ENCODE data around the gene GFI1.

GFI1 gene

DNA sequence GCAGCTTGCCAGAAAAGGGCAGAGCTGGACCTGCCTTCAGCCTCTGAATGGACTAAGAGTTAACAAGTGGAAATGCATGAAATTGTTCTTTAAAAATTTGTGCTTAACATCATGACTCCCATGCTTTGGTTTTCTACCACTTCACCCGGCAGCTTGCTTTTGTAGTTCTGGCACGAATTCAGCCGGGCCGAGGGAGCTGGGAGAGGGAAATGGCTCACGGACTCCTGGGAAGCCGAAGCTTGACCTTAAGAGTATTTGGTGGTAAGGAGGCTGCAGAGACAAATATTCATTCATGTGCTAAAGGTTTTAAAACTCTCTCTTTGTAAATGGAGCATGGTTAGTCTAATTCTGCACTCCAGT, 17.2 kb upstream of the GFI1 start:
- TF ChIP-seq, protein P1, sequence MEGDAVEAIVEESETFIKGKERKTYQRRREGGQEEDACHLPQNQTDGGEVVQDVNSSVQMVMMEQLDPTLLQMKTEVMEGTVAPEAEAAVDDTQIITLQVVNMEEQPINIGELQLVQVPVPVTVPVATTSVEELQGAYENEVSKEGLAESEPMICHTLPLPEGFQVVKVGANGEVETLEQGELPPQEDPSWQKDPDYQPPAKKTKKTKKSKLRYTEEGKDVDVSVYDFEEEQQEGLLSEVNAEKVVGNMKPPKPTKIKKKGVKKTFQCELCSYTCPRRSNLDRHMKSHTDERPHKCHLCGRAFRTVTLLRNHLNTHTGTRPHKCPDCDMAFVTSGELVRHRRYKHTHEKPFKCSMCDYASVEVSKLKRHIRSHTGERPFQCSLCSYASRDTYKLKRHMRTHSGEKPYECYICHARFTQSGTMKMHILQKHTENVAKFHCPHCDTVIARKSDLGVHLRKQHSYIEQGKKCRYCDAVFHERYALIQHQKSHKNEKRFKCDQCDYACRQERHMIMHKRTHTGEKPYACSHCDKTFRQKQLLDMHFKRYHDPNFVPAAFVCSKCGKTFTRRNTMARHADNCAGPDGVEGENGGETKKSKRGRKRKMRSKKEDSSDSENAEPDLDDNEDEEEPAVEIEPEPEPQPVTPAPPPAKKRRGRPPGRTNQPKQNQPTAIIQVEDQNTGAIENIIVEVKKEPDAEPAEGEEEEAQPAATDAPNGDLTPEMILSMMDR (IDR thresholded peaks at IDR 0.05; ENCODE audit: low read depth, low read length, missing control alignments) = no peak
- in situ Hi-C loops (cut with HindIII; ENCODE audit: low pct_ligation_motif_present, low sequenced_read_pairs) = no loop called here
- H3K27me3 ChIP-seq (replicated peaks) = no peaks in the 10 kb centered on the region
- no peak overlapping the region for H3K4me3 ChIP-seq (ENCODE audit: low read depth, low read length)
- DNase-seq = no peak
- no peaks in the 10 kb centered on the region for H3K36me3 ChIP-seq (replicated peaks)
- H3K27ac ChIP-seq = no peak overlapping the region

DNA sequence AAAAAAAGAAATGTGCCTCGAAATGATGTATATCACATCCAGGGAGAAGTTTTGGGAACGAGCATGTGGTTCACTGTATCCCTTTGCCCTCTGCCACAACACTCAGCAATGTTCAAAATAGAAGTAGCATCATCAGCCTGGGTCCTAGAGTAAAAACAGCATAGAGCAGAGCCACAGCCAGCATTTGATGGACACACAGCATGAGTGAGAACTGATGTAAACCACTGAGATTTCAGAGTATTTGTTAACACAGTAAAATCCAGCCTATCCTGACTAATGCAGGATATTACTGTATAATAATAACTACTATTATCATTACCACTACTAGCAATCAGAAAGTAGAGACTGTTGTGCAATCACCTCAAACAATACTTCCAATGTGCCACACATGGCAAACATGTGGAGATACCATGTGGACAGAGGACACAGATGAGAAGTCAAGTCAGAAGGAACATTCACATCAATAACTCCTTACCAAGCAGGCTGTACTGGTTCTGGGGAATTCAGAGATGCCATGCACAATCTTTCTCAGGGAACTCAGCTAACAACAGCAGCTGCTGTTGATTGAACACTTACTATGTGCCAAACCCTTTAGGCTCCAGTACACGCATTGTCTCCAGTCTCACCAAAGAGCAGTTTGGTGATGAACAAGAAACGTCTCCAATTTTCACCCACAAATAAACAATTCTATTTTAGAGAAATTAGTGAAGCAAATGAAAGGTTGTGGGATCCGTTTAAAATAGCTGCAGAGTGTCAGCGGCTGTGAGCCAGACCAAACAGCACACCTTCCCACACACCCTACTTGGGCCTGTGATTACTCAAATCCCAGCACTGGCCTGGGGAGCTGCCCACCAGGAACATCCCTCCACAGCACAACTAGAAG, 16.6 kb upstream of the GFI1 start:
- in situ Hi-C loops (cut with HindIII; ENCODE audit: low pct_ligation_motif_present, low sequenced_read_pairs) = no loop called here

DNA sequence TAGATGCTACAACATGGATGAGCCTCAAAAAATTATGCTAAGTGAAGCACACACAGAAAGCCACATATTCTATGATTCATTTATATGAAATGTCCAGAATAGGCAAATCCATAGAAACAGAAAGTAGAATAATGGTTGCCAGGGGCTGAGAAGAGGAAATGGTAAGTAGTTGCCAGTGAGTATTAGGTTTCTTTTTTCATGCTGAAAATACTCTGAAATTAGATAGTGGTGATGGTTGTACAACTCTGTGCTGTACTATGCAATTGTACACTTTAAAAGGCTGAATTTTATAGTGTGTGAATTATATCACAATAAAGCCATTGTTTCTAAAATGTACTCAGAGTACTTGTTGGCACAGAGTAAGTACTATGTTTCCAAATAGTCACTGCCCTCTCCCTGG, 15.5 kb upstream of the GFI1 start:
- peak; percentile 54 for DNase-seq
- H3K36me3 ChIP-seq (replicated peaks) = no peaks in the 10 kb centered on the region
- TF ChIP-seq, protein P1 (IDR thresholded peaks at IDR 0.05; ENCODE audit: low read depth, low read length, missing control alignments) = no peak
- H3K27me3 ChIP-seq (replicated peaks) = no peaks in the 10 kb centered on the region
- in situ Hi-C loops (cut with HindIII; ENCODE audit: low pct_ligation_motif_present, low sequenced_read_pairs) = no loop called here
- no peak overlapping the region for H3K4me3 ChIP-seq (ENCODE audit: low read depth, low read length)
- peak overlapping the region; percentile 30 for H3K27ac ChIP-seq

More for the DNA sequence above, 16.6 kb upstream of the GFI1 start:
- Histone ChIP-seq H3K27me3 (replicated peaks) (no peaks in the 10 kb centered on the region), H3K36me3 (replicated peaks) (no peaks in the 10 kb centered on the region), H3K4me3 (ENCODE audit: low read depth, low read length) (no peak overlapping the region), H3K27ac (no peak overlapping the region)
- no peak for DNase-seq
- TF ChIP-seq, protein P1 (IDR thresholded peaks at IDR 0.05; ENCODE audit: low read depth, low read length, missing control alignments) = no peak

DNA sequence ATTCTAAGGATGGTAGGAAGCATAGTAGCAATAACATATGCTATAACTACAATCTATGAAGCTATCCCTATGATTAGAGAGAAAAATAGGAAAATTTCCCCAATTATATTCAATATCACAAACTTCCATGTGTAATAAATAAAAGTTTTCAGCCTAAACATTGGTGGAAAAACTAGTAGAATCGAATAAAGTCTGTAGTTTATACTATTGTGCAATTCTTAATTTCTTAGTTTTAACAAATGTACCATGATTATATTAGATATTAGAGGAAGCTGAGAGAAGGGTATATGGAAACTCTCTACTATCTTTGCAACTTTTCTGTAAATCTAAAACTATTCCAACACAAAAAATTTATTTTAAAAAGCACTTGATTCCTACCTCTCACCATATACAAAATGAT, 13.8 kb upstream of the GFI1 start:
- Histone ChIP-seq H3K36me3 (replicated peaks) (no peaks in the 10 kb centered on the region), H3K27ac (no peak overlapping the region), H3K4me3 (ENCODE audit: low read depth, low read length) (no peak overlapping the region), H3K27me3 (replicated peaks) (no peaks in the 10 kb centered on the region)
- DNase-seq = no peak
- in situ Hi-C loops (cut with HindIII; ENCODE audit: low pct_ligation_motif_present, low sequenced_read_pairs) = no loop called here
- TF ChIP-seq, protein P1 (IDR thresholded peaks at IDR 0.05; ENCODE audit: low read depth, low read length, missing control alignments) = no peak

DNA sequence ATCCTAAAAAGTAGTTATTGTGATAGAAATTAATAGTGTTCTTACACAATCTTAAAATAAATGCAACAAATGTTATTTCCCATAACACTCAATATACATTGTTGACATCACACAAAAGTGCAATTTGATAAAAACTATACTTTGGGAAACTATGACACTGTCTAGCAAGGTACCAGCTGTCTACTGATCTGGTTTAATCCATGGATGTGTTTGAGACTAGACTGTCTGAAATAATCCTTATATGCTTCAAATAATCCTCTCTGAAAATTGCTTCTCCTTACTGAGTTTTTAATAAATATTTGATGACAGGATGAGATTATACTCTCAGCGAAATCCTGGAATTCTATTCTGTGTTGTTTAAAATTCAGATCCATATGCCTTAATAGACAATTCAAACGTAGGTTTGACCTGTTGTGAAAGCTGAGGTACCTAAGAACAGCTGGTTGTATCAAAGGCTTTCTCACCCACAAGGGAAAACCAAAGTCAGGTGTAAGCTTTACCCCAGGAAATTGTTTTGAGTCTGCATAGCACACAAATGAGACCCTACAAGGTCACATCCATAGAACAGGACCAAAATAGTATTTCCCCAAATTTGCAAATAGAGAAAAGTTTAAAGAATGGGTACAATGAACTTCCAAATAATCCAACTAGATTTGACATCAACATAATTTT, 8.8 kb upstream of the GFI1 start:
- TF ChIP-seq, protein P1 (IDR thresholded peaks at IDR 0.05; ENCODE audit: low read depth, low read length, missing control alignments) = no peak
- DNase-seq = no peak
- Histone ChIP-seq H3K4me3 (ENCODE audit: low read depth, low read length) (no peak overlapping the region), H3K36me3 (replicated peaks) (no peaks in the 10 kb centered on the region), H3K27ac (no peak overlapping the region), H3K27me3 (replicated peaks) (no peaks in the 10 kb centered on the region)
- in situ Hi-C loops (cut with HindIII; ENCODE audit: low pct_ligation_motif_present, low sequenced_read_pairs) = no loop called here

All from brain microvascular endothelial cell (primary cell).